ENCODE measurements around the gene CHRNB1.

CHRNB1 gene

DNA sequence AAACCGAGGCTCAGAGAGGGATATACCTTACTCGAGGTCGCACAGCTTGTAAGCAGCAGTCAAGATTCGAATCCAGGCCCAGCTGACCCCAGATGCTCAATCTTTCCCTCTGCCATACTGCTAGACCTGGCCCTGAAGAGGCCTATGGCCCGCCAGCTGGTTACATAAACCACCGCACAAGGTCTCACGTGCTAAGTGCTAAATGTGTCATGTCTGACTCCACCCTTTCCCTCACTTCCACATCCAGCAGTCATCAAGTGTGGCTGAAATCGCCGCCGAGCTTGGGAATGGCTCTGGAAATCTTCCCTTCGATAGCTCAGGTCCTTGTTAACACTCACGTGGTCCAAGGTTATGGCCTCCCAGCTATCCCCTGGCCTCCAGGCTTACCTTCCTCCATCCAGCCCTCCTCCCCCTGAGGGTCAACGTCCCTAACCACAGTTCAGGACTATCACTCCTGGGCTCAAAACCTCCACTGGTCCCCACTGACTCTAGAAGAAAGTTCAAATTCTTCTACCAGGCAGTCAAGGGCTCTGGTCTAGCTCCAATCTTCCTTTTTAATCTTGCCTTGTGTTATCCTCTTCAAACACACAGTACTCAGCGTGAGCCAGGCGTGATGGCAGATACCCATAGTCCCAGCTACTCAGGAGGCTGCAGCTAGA is 31.0 kb downstream of the CHRNB1 start:
- no peak overlapping the region for H3K4me3 ChIP-seq (ENCODE audit: low read depth, low read length)
- no peak for DNase-seq (ENCODE audit: low read depth)
- TF ChIP-seq, protein P1, sequence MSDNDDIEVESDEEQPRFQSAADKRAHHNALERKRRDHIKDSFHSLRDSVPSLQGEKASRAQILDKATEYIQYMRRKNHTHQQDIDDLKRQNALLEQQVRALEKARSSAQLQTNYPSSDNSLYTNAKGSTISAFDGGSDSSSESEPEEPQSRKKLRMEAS (IDR thresholded peaks at IDR 0.05; ENCODE audit: low read depth, low read length), result no peak
- no peak for TF ChIP-seq POLR2A (IDR thresholded peaks at IDR 0.05; ENCODE audit: extremely low read depth, insufficient read length)
- TF ChIP-seq MYC (IDR thresholded peaks at IDR 0.05; ENCODE audit: low read depth, low read length), result no peak
- TF ChIP-seq, protein P2, sequence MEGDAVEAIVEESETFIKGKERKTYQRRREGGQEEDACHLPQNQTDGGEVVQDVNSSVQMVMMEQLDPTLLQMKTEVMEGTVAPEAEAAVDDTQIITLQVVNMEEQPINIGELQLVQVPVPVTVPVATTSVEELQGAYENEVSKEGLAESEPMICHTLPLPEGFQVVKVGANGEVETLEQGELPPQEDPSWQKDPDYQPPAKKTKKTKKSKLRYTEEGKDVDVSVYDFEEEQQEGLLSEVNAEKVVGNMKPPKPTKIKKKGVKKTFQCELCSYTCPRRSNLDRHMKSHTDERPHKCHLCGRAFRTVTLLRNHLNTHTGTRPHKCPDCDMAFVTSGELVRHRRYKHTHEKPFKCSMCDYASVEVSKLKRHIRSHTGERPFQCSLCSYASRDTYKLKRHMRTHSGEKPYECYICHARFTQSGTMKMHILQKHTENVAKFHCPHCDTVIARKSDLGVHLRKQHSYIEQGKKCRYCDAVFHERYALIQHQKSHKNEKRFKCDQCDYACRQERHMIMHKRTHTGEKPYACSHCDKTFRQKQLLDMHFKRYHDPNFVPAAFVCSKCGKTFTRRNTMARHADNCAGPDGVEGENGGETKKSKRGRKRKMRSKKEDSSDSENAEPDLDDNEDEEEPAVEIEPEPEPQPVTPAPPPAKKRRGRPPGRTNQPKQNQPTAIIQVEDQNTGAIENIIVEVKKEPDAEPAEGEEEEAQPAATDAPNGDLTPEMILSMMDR (IDR thresholded peaks at IDR 0.05; ENCODE audit: low read depth, low read length), result no peak

DNA sequence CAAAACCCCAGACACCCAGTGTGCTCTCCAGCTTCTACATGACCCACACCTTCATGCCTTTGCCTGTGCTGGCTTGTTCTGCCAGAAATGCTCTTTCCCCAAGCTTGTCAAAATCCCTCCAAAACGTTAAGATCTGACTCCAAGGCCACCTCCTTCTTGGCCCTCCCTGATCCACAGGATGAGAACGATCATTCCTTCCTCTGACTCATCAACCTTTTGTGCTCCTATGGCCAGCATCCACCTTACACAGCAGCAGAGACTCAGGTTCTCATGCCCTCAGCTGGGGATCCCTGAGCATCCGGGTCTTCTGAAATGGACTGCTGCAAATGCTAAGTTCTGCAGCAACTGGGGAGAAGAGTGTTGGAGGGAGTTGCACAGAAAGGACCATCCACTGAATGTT is 31.6 kb downstream of the CHRNB1 start:
- H3K4me3 ChIP-seq (ENCODE audit: low read depth, low read length), result no peak overlapping the region
- no peak for DNase-seq (ENCODE audit: low read depth)
- TF ChIP-seq, protein P2 (IDR thresholded peaks at IDR 0.05; ENCODE audit: low read depth, low read length), result no peak
- no peak for TF ChIP-seq POLR2A (IDR thresholded peaks at IDR 0.05; ENCODE audit: extremely low read depth, insufficient read length)
- no peak for TF ChIP-seq MYC (IDR thresholded peaks at IDR 0.05; ENCODE audit: low read depth, low read length)
- TF ChIP-seq, protein P1 (IDR thresholded peaks at IDR 0.05; ENCODE audit: low read depth, low read length), result no peak

DNA sequence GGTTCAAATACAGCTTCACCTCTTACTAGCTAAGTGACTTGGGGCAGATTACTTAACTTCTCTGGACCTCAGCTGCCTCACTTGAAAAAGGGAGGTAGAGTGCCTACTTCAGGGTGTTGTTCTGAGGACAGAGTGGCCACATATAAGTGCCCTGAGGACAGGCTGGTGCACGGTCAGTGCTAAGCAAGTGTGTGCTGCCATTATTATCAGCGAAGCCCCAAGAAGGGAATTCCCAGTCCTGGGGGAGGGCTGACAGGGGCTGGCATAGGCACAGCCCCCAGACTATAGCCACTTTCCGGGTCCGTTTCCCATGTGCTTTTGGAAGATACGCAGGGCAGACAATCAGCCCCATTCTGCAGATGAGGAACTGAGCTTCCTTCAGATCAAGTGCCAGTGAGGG is 32.1 kb downstream of the CHRNB1 start:
- DNase-seq (ENCODE audit: low read depth), result no peak
- TF ChIP-seq, protein P1 (IDR thresholded peaks at IDR 0.05; ENCODE audit: low read depth, low read length), result no peak
- TF ChIP-seq MYC (IDR thresholded peaks at IDR 0.05; ENCODE audit: low read depth, low read length) (no peak), POLR2A (IDR thresholded peaks at IDR 0.05; ENCODE audit: extremely low read depth, insufficient read length) (no peak)
- TF ChIP-seq, protein P2 (IDR thresholded peaks at IDR 0.05; ENCODE audit: low read depth, low read length), result no peak
- no peak overlapping the region for H3K4me3 ChIP-seq (ENCODE audit: low read depth, low read length)

DNA sequence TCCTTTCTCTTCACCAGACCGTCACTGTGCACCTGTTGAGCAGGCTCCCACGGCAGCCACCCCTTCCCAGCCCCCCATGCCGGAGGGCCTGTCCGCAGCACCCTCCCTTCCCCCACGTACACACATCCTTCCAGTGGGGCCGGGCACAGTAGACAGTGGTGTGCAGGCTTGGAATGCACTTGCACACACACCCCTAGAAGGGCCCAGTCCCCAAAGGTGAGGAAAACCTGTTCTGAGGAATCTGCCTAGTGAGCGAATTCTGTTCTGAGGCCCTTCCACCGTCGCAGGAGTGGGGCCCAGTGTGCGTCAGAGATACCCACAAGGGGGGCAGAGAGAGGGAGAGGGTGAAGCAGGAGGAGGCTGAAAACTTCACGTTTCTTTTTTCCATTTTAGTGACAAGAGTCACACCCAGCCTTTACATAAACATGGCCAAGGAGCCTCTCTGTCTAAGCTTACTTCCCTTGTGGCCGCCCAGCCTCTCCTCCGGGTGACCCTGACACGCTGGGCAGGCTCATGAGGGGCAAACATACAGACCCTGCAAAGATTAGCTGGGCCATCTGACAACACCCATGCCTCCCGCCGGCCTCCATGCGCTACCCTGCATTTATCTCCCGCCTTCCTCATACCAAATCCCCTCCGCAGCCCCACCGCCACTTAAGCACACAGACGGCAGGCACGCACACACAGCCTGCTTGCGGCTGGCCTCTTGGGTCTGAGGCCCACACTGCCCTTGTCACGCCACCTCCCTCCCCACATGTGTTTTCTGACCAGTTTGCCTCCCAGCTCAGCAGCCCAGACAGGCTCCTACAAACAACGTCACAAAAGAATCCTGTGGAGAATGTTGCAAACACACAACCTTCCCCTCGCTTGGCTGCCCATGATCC is 32.8 kb downstream of the CHRNB1 start:
- no peak for TF ChIP-seq POLR2A (IDR thresholded peaks at IDR 0.05; ENCODE audit: extremely low read depth, insufficient read length)
- TF ChIP-seq, protein P2 (IDR thresholded peaks at IDR 0.05; ENCODE audit: low read depth, low read length), result no peak
- no peak for TF ChIP-seq MYC (IDR thresholded peaks at IDR 0.05; ENCODE audit: low read depth, low read length)
- TF ChIP-seq, protein P1 (IDR thresholded peaks at IDR 0.05; ENCODE audit: low read depth, low read length), result no peak
- no peak for DNase-seq (ENCODE audit: low read depth)
- H3K4me3 ChIP-seq (ENCODE audit: low read depth, low read length), result no peak overlapping the region

DNA sequence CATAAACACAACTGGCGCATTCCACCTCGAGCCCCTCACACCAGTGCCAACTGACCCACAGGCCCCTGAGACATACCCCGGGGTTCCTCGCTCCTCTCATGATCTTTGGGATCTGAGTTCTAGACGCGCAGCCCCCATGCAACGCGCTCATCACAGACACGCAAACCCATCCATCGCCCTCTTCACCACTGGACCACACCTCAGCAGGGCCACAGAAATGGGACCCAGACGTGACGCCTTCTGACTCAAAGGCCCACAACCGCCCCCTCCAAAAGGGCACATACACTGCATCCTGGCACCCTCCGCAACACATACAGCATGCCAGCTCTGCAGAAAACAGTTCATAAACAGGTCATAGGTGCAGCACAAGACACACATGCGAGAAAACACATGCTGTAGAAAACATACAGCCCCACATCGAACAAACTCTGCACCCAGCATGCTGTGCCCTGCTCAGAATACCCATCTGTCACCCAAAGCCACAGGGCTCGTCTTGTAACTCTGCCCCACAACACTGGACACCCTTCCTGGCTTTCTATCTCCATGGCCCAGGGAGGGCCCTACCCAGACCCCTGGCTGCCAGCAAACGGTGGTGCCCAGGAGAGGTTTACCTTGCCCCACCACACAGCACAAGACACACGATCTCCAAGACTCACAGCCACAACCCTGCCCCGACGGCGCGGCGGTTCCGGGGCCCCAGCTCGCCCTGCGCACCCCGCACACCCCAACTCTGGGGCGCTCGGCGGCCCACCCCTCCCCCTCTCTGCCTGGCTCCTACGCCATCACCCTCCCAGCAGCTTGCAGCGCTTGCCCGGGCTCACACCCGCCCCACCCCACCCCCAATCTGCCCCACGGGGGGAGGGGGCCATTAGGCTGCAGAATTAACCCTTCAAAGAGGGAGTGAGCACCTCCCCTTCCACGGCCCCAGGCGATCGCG is 33.7 kb downstream of the CHRNB1 start:
- DNase-seq (ENCODE audit: low read depth), result peak; percentile 21
- TF ChIP-seq, protein P2 (IDR thresholded peaks at IDR 0.05; ENCODE audit: low read depth, low read length), result no peak
- TF ChIP-seq MYC (IDR thresholded peaks at IDR 0.05; ENCODE audit: low read depth, low read length) (no peak), POLR2A (IDR thresholded peaks at IDR 0.05; ENCODE audit: extremely low read depth, insufficient read length) (no peak)
- TF ChIP-seq, protein P1 (IDR thresholded peaks at IDR 0.05; ENCODE audit: low read depth, low read length), result no peak
- H3K4me3 ChIP-seq (ENCODE audit: low read depth, low read length), result peak overlapping the region; percentile 32
